ENCODE measurements around the gene RBP3.

RBP3 gene

DNA sequence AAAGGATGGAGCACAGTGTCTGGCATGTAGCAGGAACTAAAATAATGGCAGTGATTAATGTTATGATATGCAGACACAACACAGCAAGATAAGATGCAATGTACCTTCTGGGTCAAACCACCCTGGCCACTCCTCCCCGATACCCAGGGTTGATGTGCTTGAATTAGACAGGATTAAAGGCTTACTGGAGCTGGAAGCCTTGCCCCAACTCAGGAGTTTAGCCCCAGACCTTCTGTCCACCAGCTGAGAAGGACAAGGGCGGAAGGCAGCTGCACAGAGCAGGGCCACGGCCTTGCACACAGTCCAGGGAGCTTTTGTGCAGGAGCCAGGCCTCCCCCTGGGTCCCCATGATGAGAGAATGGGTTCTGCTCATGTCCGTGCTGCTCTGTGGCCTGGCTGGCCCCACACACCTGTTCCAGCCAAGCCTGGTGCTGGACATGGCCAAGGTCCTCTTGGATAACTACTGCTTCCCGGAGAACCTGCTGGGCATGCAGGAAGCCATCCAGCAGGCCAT is at the start of gene RBP3:
RBP3 (plus strand) TSS at position 226 of the 514 bp plus-strand sequence; CDS start at position 348, 122 bp downstream.
- DNase-seq: no peak

GRCh38 chr10:47298715-47299114 is 49.4 kb upstream of the RBP3 start:
- no peak for DNase-seq

- DNase-seq: no peak
Measured at GRCh38 chr10:47299611-47300428, 48.3 kb upstream of the RBP3 start, which contains the start of gene GDF10. Gene GDF10 (plus strand): TSS chr10:47300197. CDS start chr10:47300652, 455 bp downstream.

GRCh38 chr10:47300429-47300931 is 47.7 kb upstream of the RBP3 start:
- DNase-seq: no peak

- no peak for DNase-seq
Measured at GRCh38 chr10:47301833-47302232, 46.3 kb upstream of the RBP3 start.

DNA sequence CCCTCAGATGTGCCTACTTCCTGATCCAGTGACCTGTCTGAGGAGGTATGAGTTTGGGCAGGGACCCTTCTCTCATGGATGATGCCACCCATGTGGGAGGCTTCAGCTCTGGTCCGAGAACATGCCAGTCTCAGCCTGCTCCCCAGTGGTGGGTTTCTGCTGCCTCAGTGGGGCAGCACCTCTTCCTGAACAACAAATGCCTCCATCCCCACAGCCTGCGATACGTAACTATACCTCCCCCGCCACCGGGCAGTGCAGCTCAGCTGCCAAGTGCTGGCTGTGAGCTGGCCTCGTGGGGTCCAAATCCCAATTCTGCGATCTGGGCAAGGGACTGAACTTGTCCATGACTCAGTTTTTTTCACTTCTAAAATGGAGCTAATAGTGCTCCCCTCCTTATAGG is 45.1 kb upstream of the RBP3 start:
- no peak for DNase-seq

GRCh38 chr10:47303866-47304265 is 44.3 kb upstream of the RBP3 start:
- DNase-seq: no peak

GRCh38 chr10:47305566-47305965 is 42.6 kb upstream of the RBP3 start:
- DNase-seq: no peak

DNA sequence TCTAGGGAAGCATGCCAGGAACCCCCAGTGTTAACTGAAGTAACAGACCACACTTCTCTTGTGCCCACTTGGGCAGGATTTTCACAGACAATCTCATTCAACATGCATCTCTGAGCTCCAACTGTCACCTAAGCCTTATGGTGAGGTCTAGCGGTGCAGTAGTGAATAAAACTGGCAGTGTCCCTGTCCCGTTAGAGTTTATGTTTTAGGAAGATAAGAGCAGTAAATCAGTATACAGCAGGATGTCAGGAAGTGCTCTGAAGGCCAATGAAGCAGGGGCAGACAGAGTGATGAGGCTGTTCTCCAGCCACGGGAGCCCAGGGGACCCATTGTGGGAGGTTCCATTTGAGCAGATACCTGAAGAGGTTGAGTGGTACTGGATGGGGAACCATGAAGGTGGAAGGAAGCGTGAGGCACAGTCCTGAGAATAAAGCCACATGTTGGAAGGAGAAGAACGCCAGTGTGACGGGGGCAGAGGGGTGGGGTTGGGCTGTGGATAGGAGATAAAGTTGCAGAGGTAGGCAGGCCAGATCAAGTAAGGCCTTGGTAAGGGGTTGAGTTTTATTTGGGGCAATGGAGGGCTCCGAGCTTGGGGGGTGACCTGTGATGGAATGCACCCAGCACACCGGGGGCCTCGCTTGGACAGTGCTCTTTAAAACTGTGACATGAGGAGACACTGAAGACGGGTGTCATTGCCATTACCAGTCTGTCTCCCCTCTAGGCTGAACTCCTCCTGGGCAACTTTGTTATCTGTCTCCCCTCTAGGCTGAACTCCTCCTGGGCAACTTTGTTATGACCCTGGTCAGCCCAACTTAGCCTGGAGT is 41.6 kb upstream of the RBP3 start:
- DNase-seq: no peak

DNA sequence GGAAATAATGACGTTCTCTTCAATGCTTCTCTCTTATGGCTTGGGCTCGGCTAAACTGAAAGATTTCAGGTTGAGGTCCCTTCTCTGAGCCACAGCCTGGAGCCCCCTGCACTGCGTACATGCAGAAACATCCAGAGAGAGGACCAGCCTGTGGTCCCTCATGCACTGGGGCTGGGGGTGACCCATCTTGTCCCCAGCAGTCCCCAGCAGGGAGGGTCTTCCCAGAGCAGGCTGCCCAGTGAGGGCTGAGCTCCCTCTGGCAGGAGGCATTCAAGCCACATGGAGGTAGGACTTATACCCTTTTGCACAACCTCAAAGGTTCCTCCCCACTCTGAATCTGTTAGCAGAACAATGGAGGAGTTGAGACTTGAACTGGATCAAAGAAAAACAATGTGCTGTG is 40.8 kb upstream of the RBP3 start:
- DNase-seq: no peak

- DNase-seq: no peak
Measured at GRCh38 chr10:47308775-47309174, 39.4 kb upstream of the RBP3 start.

DNA sequence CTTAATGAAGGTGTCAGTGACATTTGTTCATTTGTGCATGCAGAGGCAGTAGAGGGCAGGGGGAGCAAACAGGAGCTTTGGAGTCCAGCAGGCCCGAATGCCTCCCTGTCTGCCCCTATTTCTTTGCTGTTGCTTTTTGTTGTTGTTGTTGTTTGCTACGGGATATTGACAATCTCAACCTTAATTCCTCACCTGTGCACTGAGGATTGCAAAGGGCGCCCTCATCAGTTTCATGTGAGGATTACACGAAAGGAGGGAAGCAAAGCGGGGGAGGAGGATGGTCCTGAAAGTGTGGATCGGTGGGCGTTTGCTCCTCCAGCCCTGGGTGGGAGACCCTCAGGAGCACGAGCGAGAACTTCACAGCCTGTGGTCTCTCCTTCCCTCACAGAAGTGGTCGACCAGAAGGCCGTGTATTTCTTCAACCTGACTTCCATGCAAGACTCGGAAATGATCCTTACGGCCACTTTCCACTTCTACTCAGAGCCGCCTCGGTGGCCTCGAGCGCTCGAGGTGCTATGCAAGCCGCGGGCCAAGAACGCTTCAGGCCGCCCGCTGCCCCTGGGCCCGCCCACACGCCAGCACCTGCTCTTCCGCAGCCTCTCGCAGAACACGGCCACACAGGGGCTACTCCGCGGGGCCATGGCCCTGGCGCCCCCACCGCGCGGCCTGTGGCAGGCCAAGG is 38.6 kb upstream of the RBP3 start:
- DNase-seq: no peak

DNA sequence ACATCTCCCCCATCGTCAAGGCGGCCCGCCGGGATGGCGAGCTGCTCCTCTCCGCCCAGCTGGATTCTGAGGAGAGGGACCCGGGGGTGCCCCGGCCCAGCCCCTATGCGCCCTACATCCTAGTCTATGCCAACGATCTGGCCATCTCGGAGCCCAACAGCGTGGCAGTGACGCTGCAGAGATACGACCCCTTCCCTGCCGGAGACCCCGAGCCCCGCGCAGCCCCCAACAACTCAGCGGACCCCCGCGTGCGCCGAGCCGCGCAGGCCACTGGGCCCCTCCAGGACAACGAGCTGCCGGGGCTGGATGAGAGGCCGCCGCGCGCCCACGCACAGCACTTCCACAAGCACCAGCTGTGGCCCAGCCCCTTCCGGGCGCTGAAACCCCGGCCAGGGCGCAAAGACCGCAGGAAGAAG is 38.1 kb upstream of the RBP3 start:
- no peak for DNase-seq

- peak; percentile 39 for DNase-seq
Measured at GRCh38 chr10:47311193-47311931, 36.8 kb upstream of the RBP3 start.

GRCh38 chr10:47311932-47312662 is 36.1 kb upstream of the RBP3 start:
- DNase-seq: peak; percentile 16

DNA sequence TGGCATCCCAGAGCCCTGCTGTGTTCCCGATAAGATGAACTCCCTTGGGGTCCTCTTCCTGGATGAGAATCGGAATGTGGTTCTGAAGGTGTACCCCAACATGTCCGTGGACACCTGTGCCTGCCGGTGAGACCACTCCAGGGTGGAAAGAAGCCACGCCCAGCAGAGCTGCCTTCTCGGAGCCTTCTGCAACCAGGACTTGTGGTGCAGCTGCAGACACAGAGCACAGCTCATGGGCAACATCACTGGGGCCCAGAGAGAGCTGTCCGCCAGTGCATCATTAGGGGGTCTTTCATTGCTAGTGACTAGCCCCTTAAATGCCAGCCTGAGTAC is 35.5 kb upstream of the RBP3 start:
- DNase-seq: no peak

DNA sequence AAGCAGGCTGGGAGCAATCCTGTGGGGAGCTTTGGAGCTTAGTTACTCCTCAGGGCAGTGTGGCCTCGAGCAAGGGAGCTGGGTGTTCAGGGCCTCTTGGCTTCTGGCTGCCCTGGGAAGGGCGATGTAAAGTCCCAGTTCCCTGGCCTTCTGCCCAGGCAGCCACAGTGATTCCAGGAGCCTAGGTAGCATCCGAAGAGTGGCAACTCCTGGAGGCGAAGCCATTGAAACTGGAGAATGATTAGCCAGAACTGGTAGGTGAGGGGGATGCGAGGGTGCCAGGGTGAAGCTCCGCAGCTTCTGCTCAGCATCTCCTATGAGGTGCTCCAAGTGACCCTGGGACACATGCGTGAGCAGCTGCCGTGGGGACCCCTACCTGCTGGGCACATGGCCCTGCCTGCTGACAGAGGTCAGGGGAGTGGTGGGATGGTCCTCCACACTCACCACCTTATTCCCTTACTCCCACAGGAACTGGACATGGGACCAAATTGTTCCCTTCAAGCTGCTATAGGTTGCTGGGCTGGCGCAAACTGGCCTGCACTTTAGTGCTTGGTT is 33.7 kb upstream of the RBP3 start:
- no peak for DNase-seq

- no peak for DNase-seq
Measured at GRCh38 chr10:47315421-47315820, 32.7 kb upstream of the RBP3 start.

- no peak for DNase-seq
Measured at GRCh38 chr10:47316131-47316530, 32.0 kb upstream of the RBP3 start.

- no peak for DNase-seq
Measured at GRCh38 chr10:47317251-47317650, 30.9 kb upstream of the RBP3 start.

DNA sequence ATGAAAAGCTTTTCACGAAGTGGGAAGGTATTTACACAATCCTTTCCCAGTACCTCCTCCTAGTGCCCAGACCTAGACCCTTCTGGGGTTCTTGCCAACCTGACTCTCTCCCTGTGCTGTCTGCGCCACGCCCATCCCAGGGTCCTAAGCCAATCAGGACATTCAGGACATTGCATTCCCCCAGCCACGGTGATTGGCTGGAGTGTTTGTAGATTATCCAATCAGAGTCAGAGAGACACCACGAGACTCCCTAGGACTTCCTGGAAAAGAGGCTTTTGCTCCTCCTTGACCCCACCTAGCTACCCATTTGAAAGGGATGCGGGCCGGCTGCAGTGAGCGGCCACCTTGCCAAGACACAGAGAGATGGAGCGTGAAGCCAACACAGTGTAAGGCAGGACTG is 29.5 kb upstream of the RBP3 start:
- DNase-seq: no peak

All from GF-D8 (cell line).